Rectal smooth muscle tissue (tissue), 1 donor: Measurements from ENCODE around the gene RAP1GAP2.
"Not testable (repeated sequence)": the region's sequence is repeated elsewhere in the genome, so short reads cannot be mapped to it uniquely, and the experiment has no call there.

Experiments used
- H3K27ac ChIP-seq: one replicate; pipeline ENCODE4 v1.7.0; 2013; ENCODE audit warnings: low read depth, low read length, inconsistent platforms
- H3K27me3 ChIP-seq: one replicate; pipeline ENCODE4 v1.7.0; 2013; ENCODE audit warnings: low read length; ENCODE audit not compliant: control insufficient read depth, insufficient read depth
- H3K36me3 ChIP-seq: one replicate; pipeline ENCODE4 v1.7.0; 2013; ENCODE audit warnings: low read length; ENCODE audit not compliant: control insufficient read depth, insufficient read depth
- H3K4me1 ChIP-seq: one replicate; pipeline ENCODE4 v1.7.0; 2013; ENCODE audit warnings: low read length; ENCODE audit not compliant: control insufficient read depth, insufficient read depth
- H3K4me3 ChIP-seq: one replicate; pipeline ENCODE4 v1.7.0; 2013; ENCODE audit warnings: low read length
- H3K9ac ChIP-seq: one replicate; pipeline ENCODE4 v1.7.0; 2013; ENCODE audit warnings: low read length

Gene RAP1GAP2

DNA sequence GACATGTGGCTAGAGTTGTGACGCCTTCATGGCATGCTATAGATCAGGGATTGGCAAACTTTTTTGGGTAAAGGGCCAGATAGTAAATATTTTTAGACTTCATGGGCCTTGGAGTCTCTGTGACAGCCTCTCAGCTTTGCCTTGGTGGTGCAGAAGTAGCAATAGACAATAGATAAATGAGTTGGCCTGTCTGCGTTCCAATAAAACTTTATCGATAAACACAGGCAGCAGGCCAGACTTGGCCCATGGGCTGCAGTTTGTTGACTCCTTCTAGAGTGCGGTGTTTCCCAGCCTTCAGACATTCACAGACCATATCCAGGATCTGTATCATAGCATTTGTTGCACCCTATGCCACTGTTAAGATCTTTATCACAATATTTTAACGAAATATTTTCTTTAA lies 190.7 kb downstream of the RAP1GAP2 start:
- Histone ChIP-seq H3K27ac (no peak overlapping the region), H3K9ac (no peak overlapping the region), H3K36me3 (peaks cover 3% of the 10 kb centered on the region), H3K27me3 (no peaks in the 10 kb centered on the region), H3K4me1 (peaks cover 9% of the 10 kb centered on the region), H3K4me3 (no peak overlapping the region)

GRCh38 chr17:2989396-2989795 lies 193.2 kb downstream of the RAP1GAP2 start:
- not testable (repeated sequence) for H3K4me1 ChIP-seq, H3K36me3 ChIP-seq, H3K4me3 ChIP-seq, H3K27me3 ChIP-seq, H3K27ac ChIP-seq, H3K9ac ChIP-seq

- H3K27ac ChIP-seq, result no peak overlapping the region
Measured at GRCh38 chr17:2989855-2990254, 193.6 kb downstream of the RAP1GAP2 start.

GRCh38 chr17:2990396-2990795 lies 194.2 kb downstream of the RAP1GAP2 start:
- Histone ChIP-seq H3K4me3 (no peak overlapping the region), H3K9ac (no peak overlapping the region), H3K27me3 (no peaks in the 10 kb centered on the region), H3K4me1 (no peaks in the 10 kb centered on the region), H3K27ac (no peak overlapping the region), H3K36me3 (peaks cover 3% of the 10 kb centered on the region)

More at GRCh38 chr17:2989855-2990254, 193.6 kb downstream of the RAP1GAP2 start:
- no peaks in the 10 kb centered on the region for H3K27me3 ChIP-seq
- no peaks in the 10 kb centered on the region for H3K4me1 ChIP-seq
- H3K4me3 ChIP-seq, result no peak overlapping the region
- peaks cover 3% of the 10 kb centered on the region for H3K36me3 ChIP-seq
- no peak overlapping the region for H3K9ac ChIP-seq

DNA sequence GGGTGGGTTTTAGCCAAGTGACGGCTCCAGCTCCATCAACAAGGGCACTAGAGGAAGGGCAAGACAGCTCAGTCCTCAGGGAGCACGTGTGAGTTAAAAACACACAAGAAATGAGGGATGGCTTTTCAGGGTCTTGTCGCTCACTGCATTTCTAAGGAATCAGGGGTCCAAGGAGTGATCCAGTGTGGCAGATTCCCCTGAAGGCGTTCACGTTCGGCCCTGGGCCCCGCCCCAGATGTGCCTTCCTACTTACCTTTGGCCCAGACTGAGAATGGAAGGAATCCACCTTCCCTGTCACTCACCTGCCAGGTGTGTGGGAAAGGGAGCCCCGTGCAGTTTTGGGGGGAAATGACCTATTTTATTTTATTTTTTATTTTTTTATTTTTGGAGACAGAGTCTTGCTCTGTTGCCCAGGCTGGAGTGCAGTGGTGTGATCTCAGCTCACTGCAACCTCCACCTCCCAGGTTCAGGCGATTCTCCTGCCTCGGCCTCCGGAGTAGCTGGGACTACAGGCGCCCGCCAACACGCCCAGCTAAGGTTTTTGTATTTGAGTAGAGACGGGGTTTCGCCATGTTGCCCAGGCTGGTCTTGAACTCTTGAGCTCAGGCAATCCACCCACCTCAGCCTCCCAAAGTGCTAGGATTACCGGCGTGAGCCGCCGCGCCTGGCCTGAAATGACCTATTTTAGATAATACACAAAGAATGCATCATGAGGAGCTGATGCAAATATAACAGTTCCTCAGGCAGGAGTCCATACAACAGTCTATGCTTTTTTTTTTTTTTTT lies 195.3 kb downstream of the RAP1GAP2 start:
- H3K9ac ChIP-seq, H3K27me3 ChIP-seq, H3K4me1 ChIP-seq, H3K27ac ChIP-seq, H3K36me3 ChIP-seq, H3K4me3 ChIP-seq: not testable (repeated sequence)

DNA sequence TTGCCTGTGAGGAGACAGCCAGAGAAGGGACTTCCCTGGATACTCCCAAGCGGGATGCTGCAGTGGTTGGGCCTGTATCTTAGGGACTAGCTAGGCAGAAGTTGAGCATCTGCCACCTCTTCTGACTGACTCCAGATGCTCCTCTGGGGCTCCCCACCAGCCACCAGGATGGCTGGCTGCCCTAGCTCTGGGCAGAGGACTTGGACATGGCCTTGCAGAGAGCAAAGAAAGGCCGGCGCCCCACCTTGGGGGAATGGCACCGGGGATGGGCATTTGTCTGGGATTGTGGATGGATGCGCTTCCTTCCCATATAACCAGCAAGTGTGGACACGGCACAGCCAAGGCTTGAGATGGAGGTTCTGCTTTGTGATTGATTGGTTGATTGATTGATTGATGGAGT lies 198.2 kb downstream of the RAP1GAP2 start:
- peaks cover 5% of the 10 kb centered on the region for H3K36me3 ChIP-seq

DNA sequence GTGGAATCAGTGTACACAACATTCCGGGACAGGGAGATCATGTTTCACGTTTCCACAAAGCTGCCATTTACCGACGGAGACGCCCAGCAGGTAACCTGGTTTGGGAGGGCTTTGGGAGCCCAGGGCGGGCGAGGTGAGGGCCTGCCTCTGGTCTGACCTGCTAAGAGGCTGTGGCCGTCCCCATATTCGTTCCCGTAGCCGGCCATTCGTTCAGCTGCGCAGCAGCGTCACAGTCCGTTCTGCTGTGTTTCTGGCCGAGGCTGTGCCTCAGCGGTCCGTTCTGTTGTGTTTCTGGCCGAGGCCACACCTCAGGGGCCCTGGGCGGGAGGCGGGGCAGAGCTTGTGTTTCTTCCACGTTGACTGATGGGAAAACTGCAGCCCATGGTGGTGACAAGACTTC lies 199.1 kb downstream of the RAP1GAP2 start:
- Histone ChIP-seq H3K36me3 (peaks cover 5% of the 10 kb centered on the region), H3K4me3 (no peak overlapping the region), H3K4me1 (no peaks in the 10 kb centered on the region), H3K27ac (no peak overlapping the region), H3K27me3 (no peaks in the 10 kb centered on the region), H3K9ac (no peak overlapping the region)

More for the DNA sequence above, 198.2 kb downstream of the RAP1GAP2 start:
- no peak overlapping the region for H3K4me3 ChIP-seq
- H3K27me3 ChIP-seq, result no peaks in the 10 kb centered on the region
- H3K4me1 ChIP-seq, result no peaks in the 10 kb centered on the region
- H3K9ac ChIP-seq, result no peak overlapping the region
- H3K27ac ChIP-seq, result no peak overlapping the region

GRCh38 chr17:2995886-2996809 lies 199.9 kb downstream of the RAP1GAP2 start:
- H3K9ac ChIP-seq, result no peak overlapping the region
- H3K4me1 ChIP-seq, result no peaks in the 10 kb centered on the region

DNA sequence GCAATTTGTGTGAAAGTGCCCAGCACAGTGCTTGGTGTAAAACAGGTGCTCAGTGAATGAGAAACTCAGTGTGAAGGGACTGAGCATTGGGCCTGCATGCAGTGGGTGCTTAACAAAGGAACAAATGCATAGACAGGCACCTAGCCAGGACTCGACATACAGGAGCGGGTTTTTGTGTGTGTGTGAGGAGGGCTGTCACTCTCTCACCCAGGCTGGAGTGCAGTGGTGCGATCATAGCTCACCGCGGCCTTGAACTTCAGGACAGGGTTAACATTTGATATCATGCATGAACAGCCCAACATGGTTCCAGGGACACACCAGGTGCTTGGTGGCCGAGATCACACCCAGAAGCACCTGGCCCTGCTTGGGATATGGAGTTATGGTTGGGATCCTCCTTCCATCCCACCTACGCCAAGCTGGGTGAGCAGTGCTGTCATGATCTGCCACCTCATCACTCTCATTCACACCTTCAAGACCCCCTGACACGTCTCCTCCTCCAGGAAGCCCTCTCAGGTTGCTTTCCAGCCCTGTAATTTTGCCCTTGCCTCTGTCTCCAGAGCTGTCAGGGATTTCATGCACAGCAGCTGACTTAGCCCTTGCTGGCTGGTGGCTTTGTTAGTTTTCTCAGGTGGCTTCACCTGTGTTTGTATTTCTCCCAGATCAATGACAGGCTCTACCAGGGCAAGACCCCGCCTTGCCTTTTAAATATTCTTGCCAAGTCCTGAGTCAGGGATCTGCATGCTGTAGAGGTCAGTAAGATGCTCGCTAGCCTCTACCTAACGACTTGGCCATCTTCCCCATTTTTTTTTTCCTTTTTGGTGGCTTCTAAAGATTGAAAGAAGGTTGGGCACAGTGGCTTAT lies 200.8 kb downstream of the RAP1GAP2 start:
- Histone ChIP-seq H3K36me3 (peaks cover 2% of the 10 kb centered on the region), H3K4me1 (no peaks in the 10 kb centered on the region), H3K27ac (no peak overlapping the region), H3K4me3 (no peak overlapping the region), H3K9ac (no peak overlapping the region), H3K27me3 (no peaks in the 10 kb centered on the region)

More at GRCh38 chr17:2995886-2996809, 199.9 kb downstream of the RAP1GAP2 start:
- Histone ChIP-seq H3K27ac (no peak overlapping the region), H3K27me3 (no peaks in the 10 kb centered on the region), H3K36me3 (peaks cover 5% of the 10 kb centered on the region), H3K4me3 (no peak overlapping the region)

GRCh38 chr17:2998469-2998901 lies 202.2 kb downstream of the RAP1GAP2 start:
- not testable (repeated sequence) for H3K4me3 ChIP-seq, H3K27me3 ChIP-seq, H3K36me3 ChIP-seq, H3K4me1 ChIP-seq, H3K27ac ChIP-seq, H3K9ac ChIP-seq

GRCh38 chr17:3002538-3003295 lies 206.5 kb downstream of the RAP1GAP2 start:
- Histone ChIP-seq H3K4me1 (peaks cover 13% of the 10 kb centered on the region), H3K36me3 (peaks cover 2% of the 10 kb centered on the region), H3K9ac (no peak overlapping the region), H3K27me3 (no peaks in the 10 kb centered on the region), H3K4me3 (no peak overlapping the region), H3K27ac (no peak overlapping the region)
